Mesothelial cell of epicardium (in vitro differentiated cells): ENCODE data around the gene C11orf86. TPM values are rescaled to one million over a fixed set of nuclear protein-coding genes. Genes with fewer than 3 reads are reported as not detected.

Experiments
- DNase-seq, 2 experiments: peaks; one replicate each; pipeline ENCODE4 v3.0.0; 2021; ENCODE audit warnings: low spot score in 2 of 2; ENCODE audit not compliant: unreplicated experiment in 2 of 2
- H3K27ac Mint-ChIP-seq: 2 replicates; pipeline ENCODE4 v1.8.0; 2021; ENCODE audit warnings: mixed read lengths
- H3K27me3 Mint-ChIP-seq: 2 replicates; pipeline ENCODE4 v1.8.0; 2021; ENCODE audit warnings: low read depth, mixed read lengths
- H3K36me3 Mint-ChIP-seq: 2 replicates; pipeline ENCODE4 v1.8.0; 2021; ENCODE audit warnings: mixed read lengths
- H3K4me1 Mint-ChIP-seq: 2 replicates; pipeline ENCODE4 v1.8.0; 2021; ENCODE audit warnings: mixed read lengths
- H3K4me3 Mint-ChIP-seq: 2 replicates; pipeline ENCODE4 v1.8.0; 2021; ENCODE audit warnings: mild to moderate bottlenecking, moderate library complexity, mixed read lengths
- H3K9me3 Mint-ChIP-seq: 2 replicates; pipeline ENCODE4 v1.8.0; 2021; ENCODE audit warnings: mixed read lengths
- total RNA-seq: library from RNA; stranded (reverse); gene quantifications from 3 replicates; pipeline ENCODE4 v1.2.1, GENCODE V29; 2021
- TF ChIP-seq, protein P1 (sequence below): fragments of 200-600 bp; sonication (generic); IDR thresholded peaks from one replicate; pipeline ENCODE4 v1.5.0; 2021; ENCODE audit warnings: antibody characterized with exemption; ENCODE audit not compliant: unreplicated experiment

C11orf86 gene
- total RNA-seq, 1 donor from 2014 or later: not detected

DNA sequence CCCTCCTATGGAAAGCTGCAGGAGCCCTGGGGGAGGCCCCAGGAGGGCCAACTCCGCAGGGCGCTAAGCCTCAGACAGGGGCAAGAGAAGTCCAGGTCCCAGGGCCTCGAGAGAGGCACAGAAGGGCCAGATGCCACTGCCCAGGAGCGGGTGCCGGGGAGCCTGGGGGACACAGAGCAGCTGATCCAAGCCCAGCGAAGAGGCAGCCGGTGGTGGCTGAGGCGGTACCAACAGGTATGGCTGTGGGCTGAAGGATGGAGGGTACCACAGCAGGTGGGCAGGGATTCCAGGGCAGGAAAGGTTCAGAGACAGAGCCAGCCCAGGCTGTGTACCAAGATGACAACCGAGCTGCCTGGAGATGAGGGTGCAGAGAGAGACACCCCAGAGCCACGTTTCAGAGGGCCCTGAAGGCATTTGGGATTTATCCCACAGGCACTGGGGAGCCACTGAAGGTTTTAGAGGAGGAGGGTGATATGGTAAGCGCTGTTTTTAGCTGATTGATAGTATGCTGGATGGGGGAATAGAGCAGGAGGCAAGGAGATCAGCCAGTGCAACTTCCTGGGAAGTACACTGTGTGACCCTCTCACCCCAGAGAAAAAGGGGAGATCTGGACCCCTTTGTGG lies 412 bp downstream of the C11orf86 start:
- no peaks in the 10 kb centered on the region for H3K4me1 Mint-ChIP-seq
- H3K36me3 Mint-ChIP-seq: no peaks in the 10 kb centered on the region
- no peak overlapping the region for H3K4me3 Mint-ChIP-seq
- DNase-seq: no peak
- H3K27ac Mint-ChIP-seq: no peak overlapping the region
- TF ChIP-seq, protein P1, sequence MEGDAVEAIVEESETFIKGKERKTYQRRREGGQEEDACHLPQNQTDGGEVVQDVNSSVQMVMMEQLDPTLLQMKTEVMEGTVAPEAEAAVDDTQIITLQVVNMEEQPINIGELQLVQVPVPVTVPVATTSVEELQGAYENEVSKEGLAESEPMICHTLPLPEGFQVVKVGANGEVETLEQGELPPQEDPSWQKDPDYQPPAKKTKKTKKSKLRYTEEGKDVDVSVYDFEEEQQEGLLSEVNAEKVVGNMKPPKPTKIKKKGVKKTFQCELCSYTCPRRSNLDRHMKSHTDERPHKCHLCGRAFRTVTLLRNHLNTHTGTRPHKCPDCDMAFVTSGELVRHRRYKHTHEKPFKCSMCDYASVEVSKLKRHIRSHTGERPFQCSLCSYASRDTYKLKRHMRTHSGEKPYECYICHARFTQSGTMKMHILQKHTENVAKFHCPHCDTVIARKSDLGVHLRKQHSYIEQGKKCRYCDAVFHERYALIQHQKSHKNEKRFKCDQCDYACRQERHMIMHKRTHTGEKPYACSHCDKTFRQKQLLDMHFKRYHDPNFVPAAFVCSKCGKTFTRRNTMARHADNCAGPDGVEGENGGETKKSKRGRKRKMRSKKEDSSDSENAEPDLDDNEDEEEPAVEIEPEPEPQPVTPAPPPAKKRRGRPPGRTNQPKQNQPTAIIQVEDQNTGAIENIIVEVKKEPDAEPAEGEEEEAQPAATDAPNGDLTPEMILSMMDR: no peak
- H3K9me3 Mint-ChIP-seq: no peaks in the 10 kb centered on the region
- no peaks in the 10 kb centered on the region for H3K27me3 Mint-ChIP-seq

GRCh38 chr11:66976028-66976467 lies 944 bp downstream of the C11orf86 start:
- Mint-ChIP-seq H3K4me3 (no peak overlapping the region), H3K9me3 (no peaks in the 10 kb centered on the region), H3K4me1 (no peaks in the 10 kb centered on the region), H3K27me3 (no peaks in the 10 kb centered on the region), H3K27ac (no peak overlapping the region), H3K36me3 (no peaks in the 10 kb centered on the region)
- TF ChIP-seq, protein P1: peak; percentile 72
- DNase-seq: peak in 1 of 2 experiments; percentile 74

GRCh38 chr11:66976925-66977324 lies 1.8 kb downstream of the C11orf86 start:
- Mint-ChIP-seq H3K36me3 (no peaks in the 10 kb centered on the region), H3K9me3 (no peaks in the 10 kb centered on the region), H3K27me3 (no peaks in the 10 kb centered on the region), H3K4me3 (no peak overlapping the region), H3K4me1 (peaks cover 1% of the 10 kb centered on the region), H3K27ac (no peak overlapping the region)
- no peak for DNase-seq
- TF ChIP-seq, protein P1: no peak

- TF ChIP-seq, protein P1: no peak
- H3K27me3 Mint-ChIP-seq: no peaks in the 10 kb centered on the region
- no peaks in the 10 kb centered on the region for H3K36me3 Mint-ChIP-seq
- H3K4me1 Mint-ChIP-seq: peaks cover 5% of the 10 kb centered on the region
- H3K9me3 Mint-ChIP-seq: no peaks in the 10 kb centered on the region
- no peak overlapping the region for H3K27ac Mint-ChIP-seq
- H3K4me3 Mint-ChIP-seq: no peak overlapping the region
- DNase-seq: no peak
Observed at GRCh38 chr11:66978229-66978628, 3.1 kb downstream of the C11orf86 start.

GRCh38 chr11:66978717-66979116 lies 3.6 kb downstream of the C11orf86 start:
- H3K36me3 Mint-ChIP-seq: no peaks in the 10 kb centered on the region
- no peak overlapping the region for H3K4me3 Mint-ChIP-seq
- no peaks in the 10 kb centered on the region for H3K9me3 Mint-ChIP-seq
- TF ChIP-seq, protein P1: no peak
- H3K4me1 Mint-ChIP-seq: peaks cover 5% of the 10 kb centered on the region
- DNase-seq: no peak
- no peak overlapping the region for H3K27ac Mint-ChIP-seq
- H3K27me3 Mint-ChIP-seq: no peaks in the 10 kb centered on the region
